Stimulated activated CD4-positive, alpha-beta T cell treated with anti-CD3 and anti-CD28 coated beads, Interleukin-12 subunit alpha, Interleukin-12 subunit beta, amount 100 ng/mL, for 24 hours (primary cell): ENCODE measurements around the gene SLC10A7.

Source experiments
- DNase-seq, 2 experiments: peaks; one replicate each; pipeline ENCODE4 v3.0.0-alpha.2; 2020; ENCODE audit warnings: low read depth in 2 of 2

The SLC10A7 gene

GRCh38 chr4:146261041-146261440 lies 260.7 kb downstream of the SLC10A7 start:
- DNase-seq: no peak

- no peak for DNase-seq
Observed at GRCh38 chr4:146260521-146260920, 261.2 kb downstream of the SLC10A7 start.

DNA sequence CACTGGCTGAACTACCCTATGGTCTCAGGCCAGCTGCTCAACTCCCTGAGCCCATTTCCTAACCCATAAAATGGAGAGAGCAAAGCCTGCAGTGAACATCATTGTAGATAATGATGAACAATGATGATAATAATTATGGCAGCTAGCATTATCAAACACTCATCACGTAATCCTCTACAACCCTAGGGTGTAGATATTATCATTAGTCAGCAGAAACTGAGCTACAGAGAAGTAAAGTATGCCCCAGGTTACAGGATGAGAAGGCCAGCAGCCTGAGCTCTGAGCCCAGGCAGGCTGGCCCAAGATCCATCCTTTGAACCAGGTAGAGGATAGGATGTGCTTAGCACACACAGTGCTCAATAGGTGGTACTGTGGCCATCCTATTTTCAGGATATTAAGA lies 264.2 kb downstream of the SLC10A7 start:
- no peak for DNase-seq

DNA sequence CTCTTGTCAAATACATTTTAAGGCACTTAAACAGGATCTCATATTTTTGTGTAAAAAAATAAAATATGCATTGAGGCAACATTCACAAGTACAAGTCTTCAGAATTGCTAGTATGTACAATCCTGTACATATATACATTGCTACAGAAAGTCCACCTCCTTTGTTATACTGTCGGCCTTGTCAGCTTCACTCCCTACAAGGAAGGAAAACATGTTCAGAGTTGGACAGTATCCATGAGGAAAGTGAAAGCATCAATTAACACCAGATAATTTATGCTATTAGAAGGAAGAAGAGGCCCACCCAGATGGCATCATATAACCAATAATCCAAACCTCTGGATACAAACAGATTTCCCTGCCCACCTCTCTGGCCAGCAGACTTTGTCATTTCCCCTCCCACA lies 265.4 kb downstream of the SLC10A7 start:
- DNase-seq: no peak

DNA sequence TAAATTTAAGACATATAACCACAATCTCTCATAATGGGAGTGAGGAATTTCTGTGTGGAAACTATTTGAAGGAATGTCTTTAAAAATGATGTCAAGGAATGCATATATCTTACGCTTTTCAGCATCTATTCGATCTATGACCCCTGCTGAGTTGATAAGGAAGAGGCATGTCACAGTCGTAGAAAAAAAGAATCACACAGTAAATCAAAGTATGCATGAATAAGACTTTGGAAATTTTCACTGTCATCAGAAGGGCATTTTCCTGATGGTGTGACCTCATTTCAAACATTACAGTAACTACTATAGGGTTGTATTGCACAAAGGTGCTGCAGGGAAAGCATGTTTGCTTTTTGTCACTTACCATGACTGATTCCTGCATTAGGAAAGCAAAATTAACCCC lies 265.9 kb downstream of the SLC10A7 start:
- no peak for DNase-seq

- no peak for DNase-seq
Observed at GRCh38 chr4:146255463-146255862, 266.3 kb downstream of the SLC10A7 start.

- DNase-seq: no peak
Observed at GRCh38 chr4:146252969-146253611, 268.6 kb downstream of the SLC10A7 start.

- DNase-seq: no peak
Observed at GRCh38 chr4:146247356-146247755, 274.4 kb downstream of the SLC10A7 start.

DNA sequence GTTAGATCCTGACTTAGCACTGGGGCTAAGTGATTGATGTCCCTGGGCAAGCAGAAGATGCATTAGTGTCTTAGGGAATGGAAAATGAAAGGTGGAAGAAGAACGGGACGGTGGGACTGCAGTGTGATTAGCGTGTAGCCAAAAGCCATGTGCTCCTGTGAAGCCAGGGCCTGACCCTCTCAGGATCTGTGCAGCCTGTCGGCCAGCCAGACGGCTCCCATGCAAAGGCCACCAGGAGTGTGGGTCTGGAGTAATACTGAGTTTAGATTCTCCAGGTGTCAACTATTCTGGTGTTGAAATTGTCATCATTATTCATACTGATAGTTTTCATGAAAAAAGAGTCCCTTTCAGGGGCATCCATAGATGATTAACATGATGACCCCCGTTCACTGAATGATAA lies 275.4 kb downstream of the SLC10A7 start:
- no peak for DNase-seq

DNA sequence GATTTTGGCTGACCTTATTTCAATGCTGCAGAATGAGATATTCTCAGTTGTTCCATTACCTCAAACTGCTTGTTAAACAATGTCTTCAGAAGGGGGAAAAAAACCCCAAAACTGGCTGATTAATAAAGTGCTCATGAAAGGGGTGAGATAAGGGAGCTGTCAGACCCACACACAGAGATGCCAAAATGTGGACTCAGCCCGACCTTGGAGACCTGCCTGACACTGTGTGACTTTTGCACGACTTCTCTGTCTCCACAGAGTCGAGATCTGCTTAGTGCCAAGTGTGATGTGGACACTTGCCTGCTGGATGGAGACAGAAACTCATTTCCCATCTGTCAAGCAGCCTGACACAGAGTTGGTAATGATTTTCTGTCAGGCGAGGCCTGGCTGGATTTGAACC lies 275.9 kb downstream of the SLC10A7 start:
- DNase-seq: no peak

DNA sequence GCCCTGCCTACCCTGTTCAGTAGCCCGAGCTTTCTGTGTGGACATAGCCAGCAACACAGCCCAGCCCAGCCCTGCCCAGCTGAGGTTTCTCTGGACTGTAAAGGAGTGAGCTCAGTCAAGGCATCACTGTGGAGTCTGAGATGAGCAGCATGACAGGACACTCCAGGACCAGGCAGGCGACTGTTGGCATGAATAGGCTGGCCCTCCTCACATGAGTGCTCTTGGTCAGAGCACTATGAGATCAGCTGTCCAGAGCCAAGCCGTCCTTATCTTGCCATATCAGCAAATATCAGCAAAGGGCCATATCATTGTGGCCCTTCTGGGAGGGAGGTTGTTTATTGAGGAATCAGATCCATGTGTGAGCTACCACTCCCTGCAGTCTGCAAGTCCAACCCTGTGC lies 276.5 kb downstream of the SLC10A7 start:
- DNase-seq: no peak

DNA sequence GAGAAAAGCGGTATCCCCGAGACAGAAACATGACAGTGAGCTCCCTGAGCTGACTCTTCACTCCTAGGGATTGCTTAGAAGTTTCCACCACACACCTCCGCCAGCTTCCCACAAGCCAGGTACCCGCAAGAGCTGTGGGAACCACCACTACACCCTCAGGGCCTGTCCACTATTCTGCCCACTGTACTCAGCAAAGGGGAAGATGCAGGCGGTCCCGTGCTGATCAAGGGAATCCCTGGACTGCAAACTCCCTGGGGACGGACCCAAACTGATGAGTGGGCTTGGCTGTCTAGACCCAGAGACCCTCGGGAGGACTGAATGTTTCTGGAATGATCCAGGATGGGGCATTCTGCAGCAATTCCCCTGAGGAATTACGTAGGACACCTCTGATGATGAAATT lies 277.2 kb downstream of the SLC10A7 start:
- no peak for DNase-seq

- DNase-seq: no peak
Observed at GRCh38 chr4:146243883-146244277, 277.9 kb downstream of the SLC10A7 start.

GRCh38 chr4:146243141-146243882 lies 278.4 kb downstream of the SLC10A7 start:
- DNase-seq: peak; percentile 27 to 45

DNA sequence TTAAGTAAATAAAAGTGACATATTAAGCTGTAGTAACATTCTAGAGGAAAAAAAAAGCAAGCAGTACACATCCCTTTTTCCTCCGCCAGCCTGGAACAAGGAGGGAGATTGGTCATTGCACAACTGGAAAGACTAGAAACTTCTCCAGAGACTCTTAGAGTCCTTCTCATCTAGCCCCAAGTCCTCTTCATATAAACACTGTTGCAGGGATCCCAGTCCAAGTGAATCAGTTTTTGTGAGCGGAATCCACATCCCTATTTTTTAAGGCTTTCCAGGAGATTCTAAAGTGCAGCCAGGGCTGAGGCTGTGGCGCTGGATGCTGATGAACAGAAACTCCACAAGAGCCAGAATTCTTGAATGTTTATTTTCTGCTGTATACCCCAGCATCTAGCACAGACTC lies 283.6 kb downstream of the SLC10A7 start:
- no peak for DNase-seq

DNA sequence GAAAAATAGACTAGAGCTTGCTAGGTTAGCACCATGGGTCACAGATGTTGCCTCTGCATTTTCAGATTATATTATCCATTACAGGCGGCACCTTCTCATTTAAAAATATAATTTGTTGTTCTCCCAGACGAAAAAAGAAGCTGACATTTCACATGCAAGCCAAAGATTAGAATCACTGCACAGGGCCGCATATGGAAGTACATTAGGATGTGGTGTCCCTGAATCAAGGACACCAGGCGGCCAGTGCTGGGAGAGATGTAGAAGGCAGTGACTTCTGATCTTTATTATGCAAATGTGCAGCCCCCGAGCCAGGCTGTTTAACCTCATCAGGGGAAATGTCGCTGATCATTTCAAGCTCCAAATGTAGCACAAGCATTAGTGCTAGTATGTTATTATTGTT lies 284.6 kb downstream of the SLC10A7 start:
- DNase-seq: no peak

GRCh38 chr4:146236216-146236615 lies 285.5 kb downstream of the SLC10A7 start:
- no peak for DNase-seq

DNA sequence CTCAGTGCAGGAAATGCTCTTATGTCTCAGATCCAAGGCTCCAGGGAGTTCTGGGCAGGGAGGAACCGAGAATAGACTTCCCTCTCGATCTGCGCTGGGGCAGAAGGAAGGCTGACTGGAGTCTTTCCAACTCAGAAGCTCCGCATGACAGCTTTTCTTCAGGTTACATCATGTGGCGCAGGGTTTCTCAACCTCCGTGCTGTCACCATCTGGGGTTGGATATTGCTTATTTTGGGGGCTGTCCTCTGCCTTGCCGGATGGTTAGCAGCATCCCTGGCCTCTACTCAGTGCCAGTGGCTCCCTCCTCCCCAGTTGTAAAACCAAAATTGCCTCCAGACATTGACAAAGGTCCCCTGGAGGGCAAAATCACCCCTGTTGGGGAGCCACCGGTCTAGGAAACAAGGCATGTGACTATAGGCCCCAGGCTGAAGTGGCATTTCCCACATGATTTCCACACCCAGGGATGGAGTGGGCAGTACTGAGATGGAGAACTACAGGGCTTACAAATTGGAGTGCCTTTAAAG lies 286.0 kb downstream of the SLC10A7 start:
- no peak for DNase-seq

- no peak for DNase-seq
Observed at GRCh38 chr4:146232131-146232722, 289.5 kb downstream of the SLC10A7 start.

DNA sequence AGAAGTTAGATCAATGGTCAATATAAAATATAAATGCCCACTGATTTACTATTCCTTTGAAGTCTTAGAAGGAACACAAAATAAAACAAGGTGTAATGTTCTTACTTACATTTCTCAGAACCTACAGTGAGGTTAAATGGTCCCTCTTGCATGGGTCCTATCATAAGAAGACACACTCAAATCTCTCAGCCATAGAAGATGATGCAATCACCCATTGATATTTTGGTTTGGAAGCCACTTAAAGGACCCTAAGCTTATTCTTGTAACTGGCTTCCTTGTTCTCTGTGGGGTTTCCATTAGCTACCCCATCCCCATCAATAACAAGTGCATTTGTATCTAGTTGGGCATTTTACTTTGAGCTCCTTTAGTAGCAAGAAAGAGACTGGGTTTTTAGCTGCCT lies 292.3 kb downstream of the SLC10A7 start:
- DNase-seq: no peak

- no peak for DNase-seq
Observed at GRCh38 chr4:146224326-146224966, 297.3 kb downstream of the SLC10A7 start.

- no peak for DNase-seq
Observed at GRCh38 chr4:146222313-146222712, 299.4 kb downstream of the SLC10A7 start.

- no peak for DNase-seq
Observed at GRCh38 chr4:146214238-146214637, 307.5 kb downstream of the SLC10A7 start, which contains the start of gene REELD1. Gene REELD1, plus strand, starts transcription at chr4:146214538. Its CDS starts 2,415 bp downstream, at chr4:146216953.
